Fibroblast of skin of back (primary cell): ENCODE measurements around the gene HLA-DPA1.

Source experiments
- DNase-seq: peaks from one replicate; pipeline ENCODE4 v3.0.0-alpha.2; 2013

The HLA-DPA1 gene

GRCh38 chr6:33014841-33015634 lies 58.4 kb downstream of the HLA-DPA1 start:
- peak; percentile 73 for DNase-seq
